ENCODE results near the gene SUPT3H.

- no peak for TF ChIP-seq CTCF (IDR thresholded peaks at IDR 0.05; ENCODE audit: low read depth, low read length)
- no peak for TF ChIP-seq MAX (IDR thresholded peaks at IDR 0.05; ENCODE audit: low read depth, low read length)
- TF ChIP-seq MYC (IDR thresholded peaks at IDR 0.05; ENCODE audit: low read depth, low read length): no peak
Observed at GRCh38 chr6:45344900-45345299, 32.8 kb downstream of the SUPT3H start.
